Measurements from ENCODE around the gene ABCA4.

The ABCA4 gene

GRCh38 chr1:94122201-94122970 lies 1.4 kb upstream of the ABCA4 start:
- no peak for DNase-seq

- no peak for DNase-seq
These were observed 468 bp upstream of the ABCA4 start for GRCh38 chr1:94121411-94121821.

- DNase-seq, result no peak
These were observed 412 bp downstream of the ABCA4 start for GRCh38 chr1:94120570-94120901.

GRCh38 chr1:94119796-94120569 lies 965 bp downstream of the ABCA4 start:
- no peak for DNase-seq

- no peak for DNase-seq
These were observed 1.6 kb downstream of the ABCA4 start for GRCh38 chr1:94119306-94119705.

GRCh38 chr1:94118471-94118870 lies 2.5 kb downstream of the ABCA4 start:
- no peak for DNase-seq

- DNase-seq, result no peak
These were observed 2.9 kb downstream of the ABCA4 start for GRCh38 chr1:94118013-94118412.

GRCh38 chr1:94117259-94117851 lies 3.6 kb downstream of the ABCA4 start:
- no peak for DNase-seq

GRCh38 chr1:94115900-94116436 lies 5.0 kb downstream of the ABCA4 start:
- no peak for DNase-seq

- DNase-seq, result no peak
These were observed 5.6 kb downstream of the ABCA4 start for GRCh38 chr1:94115254-94115899.

- no peak for DNase-seq
These were observed 7.2 kb downstream of the ABCA4 start for GRCh38 chr1:94113589-94114226.

- no peak for DNase-seq
These were observed 9.1 kb downstream of the ABCA4 start for GRCh38 chr1:94111879-94112278.

- DNase-seq, result no peak
These were observed 9.8 kb downstream of the ABCA4 start for GRCh38 chr1:94110946-94111740.

- DNase-seq, result no peak
These were observed 10.8 kb downstream of the ABCA4 start for GRCh38 chr1:94110021-94110761.

GRCh38 chr1:94109478-94109877 lies 11.5 kb downstream of the ABCA4 start:
- DNase-seq, result no peak

- DNase-seq, result no peak
These were observed 13.8 kb downstream of the ABCA4 start for GRCh38 chr1:94107141-94107540.

- DNase-seq, result no peak
These were observed 14.2 kb downstream of the ABCA4 start for GRCh38 chr1:94106716-94107115.

GRCh38 chr1:94105957-94106529 lies 14.9 kb downstream of the ABCA4 start:
- no peak for DNase-seq

GRCh38 chr1:94105581-94105952 lies 15.4 kb downstream of the ABCA4 start:
- no peak for DNase-seq

- no peak for DNase-seq
These were observed 16.0 kb downstream of the ABCA4 start for GRCh38 chr1:94104776-94105580.
